Activated CD8-positive, alpha-beta memory T cell treated with anti-CD3 and anti-CD28 coated beads, Interleukin-2, amount 50 U/mL, for 4 hours (primary cell): Measurements from ENCODE around the gene MCTP1.
"Not testable (repeated sequence)": the region's sequence is repeated elsewhere in the genome, so short reads cannot be mapped to it uniquely, and the experiment has no call there.

ENCODE experiments used
- DNase-seq: peaks from one replicate; pipeline ENCODE4 v3.0.0-alpha.2; 2020

The MCTP1 gene

DNA sequence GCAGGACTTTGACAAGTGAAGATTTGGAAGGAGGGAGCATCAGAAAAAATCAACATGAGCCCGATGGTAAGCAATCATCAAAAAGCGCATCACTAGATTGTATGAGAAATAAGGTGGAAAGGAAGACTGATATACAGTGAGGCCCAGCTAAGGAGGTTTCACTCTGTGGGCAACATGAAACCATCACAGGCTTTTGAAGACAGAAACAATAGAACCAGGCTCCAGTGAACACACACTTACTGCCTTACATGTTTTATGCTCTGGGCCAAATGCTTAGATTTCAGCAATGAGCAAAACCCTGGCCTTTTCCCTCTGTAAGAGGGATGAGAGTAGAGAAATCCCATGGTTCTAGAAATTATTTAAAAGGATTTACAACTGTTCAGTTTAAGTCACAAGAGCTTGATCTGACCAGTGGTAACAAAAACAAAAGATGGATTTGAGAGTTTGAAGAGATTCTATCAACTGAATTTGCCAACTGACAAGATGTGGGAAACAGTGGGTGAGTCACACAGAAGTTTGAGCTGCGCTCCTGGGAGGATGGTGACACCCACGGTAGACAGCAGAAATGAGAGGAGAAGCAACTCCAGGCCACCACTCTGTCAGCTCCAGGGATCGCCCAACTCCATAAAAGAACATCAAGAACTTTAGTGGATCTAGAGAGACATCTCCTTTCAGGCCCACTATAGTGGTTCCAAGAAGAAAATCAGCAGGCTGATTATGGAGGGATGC, 261.8 kb downstream of the MCTP1 start:
- DNase-seq = no peak

- DNase-seq = no peak
Observed at GRCh38 chr5:95020345-95020744, 264.5 kb downstream of the MCTP1 start.

- no peak for DNase-seq
Observed at GRCh38 chr5:95018946-95019345, 265.9 kb downstream of the MCTP1 start.

- DNase-seq = no peak
Observed at GRCh38 chr5:95018511-95018910, 266.4 kb downstream of the MCTP1 start.

DNA sequence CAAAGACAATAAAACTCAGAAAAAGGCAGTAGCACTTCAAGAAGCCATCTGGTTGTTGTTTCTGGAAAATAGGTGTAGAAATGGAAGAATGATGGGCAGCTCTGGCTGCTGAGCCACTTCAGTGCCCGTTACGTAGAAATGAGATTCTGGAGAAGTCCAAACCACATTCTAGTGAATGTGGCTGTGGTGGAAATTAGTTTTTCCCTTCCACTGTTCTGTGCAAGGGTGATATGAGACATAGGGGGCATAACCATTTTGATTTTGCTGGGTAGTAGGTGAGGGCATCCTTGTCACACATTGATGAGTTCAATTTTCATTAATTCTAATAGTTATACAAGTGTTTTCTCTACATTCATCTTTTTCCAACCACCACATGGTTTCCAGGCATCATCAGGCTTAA, 275.1 kb downstream of the MCTP1 start:
- DNase-seq = no peak

GRCh38 chr5:95007921-95008597, 276.8 kb downstream of the MCTP1 start:
- no peak for DNase-seq

DNA sequence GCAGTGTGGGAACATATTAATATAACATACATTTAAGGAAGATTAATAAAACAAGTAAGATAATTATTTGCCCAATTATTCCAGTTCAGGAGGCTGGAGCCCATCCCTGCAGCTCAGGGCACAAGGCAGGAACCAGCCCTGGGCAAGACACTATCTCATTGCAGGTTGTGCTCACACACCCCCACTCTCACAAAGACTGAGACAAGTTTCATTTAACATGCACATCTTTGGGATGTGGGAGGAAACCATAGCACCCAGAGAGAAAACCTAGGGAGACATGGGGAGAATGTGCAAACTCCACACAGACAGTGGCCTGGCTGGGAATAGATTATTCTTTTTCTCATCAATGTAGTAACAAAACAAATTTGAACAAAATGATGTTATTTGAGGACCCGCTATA, 279.1 kb downstream of the MCTP1 start:
- no peak for DNase-seq

GRCh38 chr5:94998670-94999069, 286.2 kb downstream of the MCTP1 start:
- no peak for DNase-seq

DNA sequence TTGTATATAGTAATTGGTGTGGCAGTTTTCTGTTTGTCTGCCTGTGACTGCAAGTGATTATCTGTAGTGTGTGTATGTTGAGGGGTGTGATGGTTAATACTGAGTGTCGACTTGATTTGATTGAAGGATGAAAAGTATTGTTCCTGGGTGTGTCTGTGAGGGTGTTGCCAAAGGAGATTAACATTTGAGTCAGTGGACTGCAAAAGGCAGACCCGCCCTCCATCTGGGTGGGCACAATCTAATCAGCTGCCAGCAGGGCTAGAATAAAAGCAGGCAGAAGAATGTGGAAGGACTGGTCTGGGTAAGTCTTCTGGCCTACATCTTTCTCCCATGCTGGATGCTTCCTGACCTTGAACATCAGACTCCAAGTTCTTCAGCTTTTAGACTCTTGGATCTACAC, 290.4 kb downstream of the MCTP1 start:
- DNase-seq = not testable (repeated sequence)

DNA sequence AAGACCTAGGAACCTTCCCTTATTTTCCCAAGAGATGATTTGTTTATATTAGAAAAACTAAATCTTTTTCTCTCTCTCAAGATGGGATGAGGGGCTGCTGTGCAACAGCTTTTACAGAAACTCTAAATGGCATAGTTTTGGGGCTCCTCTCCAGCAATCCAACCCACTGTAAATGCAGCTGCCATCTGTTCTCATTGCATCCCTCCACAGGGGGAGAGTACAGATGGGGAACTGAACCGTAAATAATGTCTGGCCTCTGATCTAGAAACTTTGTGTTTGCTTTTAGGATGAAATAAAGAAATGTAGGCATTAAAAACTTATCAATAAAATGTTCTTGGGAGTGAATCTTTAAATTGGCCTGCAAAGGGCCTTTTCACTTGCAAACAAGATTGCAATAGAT, 291.4 kb downstream of the MCTP1 start:
- no peak for DNase-seq

- DNase-seq = no peak
Observed at GRCh38 chr5:94992325-94992724, 292.6 kb downstream of the MCTP1 start.

- DNase-seq = no peak
Observed at GRCh38 chr5:94983861-94984535, 300.9 kb downstream of the MCTP1 start.

GRCh38 chr5:94977437-94977836, 307.5 kb downstream of the MCTP1 start:
- no peak for DNase-seq

GRCh38 chr5:94976853-94977252, 308.0 kb downstream of the MCTP1 start:
- DNase-seq = no peak

- no peak for DNase-seq
Observed at GRCh38 chr5:94972268-94972667, 312.6 kb downstream of the MCTP1 start.

DNA sequence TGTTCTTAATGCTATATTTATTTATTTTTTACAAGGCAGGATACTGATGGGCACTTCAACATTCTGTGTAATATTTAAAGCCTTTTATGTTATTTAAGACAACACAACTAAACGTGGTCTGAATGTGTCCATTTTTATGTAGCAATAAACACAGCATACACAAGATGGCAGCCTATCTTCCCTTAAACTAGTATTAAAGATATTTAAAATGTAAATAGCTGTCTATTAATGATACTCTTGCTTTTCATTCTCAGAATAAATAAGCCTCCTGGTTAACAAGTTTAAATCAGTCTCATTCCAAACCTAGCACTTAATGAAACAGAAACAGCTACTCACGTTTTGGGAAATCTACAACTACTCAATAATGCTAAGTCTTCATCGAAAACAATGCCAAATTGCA, 315.7 kb downstream of the MCTP1 start:
- no peak for DNase-seq

DNA sequence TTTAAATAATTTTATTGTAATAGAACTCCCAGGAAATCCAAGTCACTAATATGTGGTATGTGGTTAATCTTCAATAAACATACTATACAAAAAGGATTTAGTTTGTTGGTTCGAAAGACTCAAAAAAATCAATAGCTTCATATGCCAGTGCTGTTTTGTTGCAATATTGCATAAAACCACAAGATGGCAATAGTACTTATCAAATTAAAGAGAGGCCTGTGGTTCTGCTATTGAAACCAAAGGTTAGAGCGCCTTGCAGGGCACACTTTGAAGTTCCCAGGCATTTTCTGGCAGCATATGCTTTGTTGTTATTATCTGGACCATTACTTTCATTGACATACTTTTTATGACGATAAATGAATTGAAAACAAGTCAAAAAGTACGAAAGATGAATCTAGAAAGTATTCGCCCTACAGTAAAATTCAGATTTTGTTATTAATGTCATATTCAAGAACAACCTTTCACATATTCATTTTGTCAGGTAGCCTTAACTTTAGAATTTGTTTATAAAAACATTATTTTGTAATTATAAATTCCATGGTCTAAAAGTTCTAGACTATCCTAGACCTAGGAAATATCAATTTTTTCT, 316.3 kb downstream of the MCTP1 start:
- no peak for DNase-seq

DNA sequence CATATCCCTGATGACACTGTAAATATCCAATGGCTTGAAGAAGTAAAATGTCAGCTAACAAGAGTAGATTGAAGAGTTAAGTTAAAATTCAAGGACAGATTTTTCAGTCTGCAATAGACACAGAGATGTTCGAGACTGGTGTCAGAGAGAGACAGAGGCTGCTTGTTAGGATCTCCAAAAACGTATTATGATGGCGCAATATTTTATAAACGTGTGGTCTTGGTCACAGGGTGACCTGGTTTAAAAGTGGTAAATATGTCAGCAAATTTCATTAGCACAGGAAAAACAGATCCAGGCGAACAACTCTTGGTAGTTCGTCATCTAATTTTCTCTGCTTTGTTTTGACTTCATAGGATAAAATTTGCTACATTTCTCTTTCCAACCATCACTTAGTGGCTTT, 317.4 kb downstream of the MCTP1 start:
- DNase-seq = no peak

DNA sequence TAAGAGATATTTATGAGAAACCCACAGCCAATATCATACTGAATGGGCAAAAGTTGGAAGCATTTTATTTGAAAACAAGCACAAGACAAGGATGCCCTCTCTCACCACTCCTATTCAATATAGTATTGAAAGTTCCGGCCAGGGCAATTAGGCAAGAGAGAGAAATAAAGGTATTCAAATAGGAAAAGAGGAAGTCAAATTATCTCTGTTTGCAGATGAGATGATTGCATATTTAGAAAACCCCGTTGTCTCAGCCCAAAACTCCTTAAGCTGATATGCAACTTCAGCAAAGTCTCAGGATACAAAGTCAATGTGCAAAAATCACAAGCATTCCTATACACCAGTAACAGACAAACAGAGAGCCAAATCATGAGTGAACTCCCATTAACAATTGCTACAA, 325.6 kb downstream of the MCTP1 start:
- DNase-seq = not testable (repeated sequence)

- no peak for DNase-seq
Observed at GRCh38 chr5:94945656-94946055, 339.2 kb downstream of the MCTP1 start.

GRCh38 chr5:94944160-94944559, 340.7 kb downstream of the MCTP1 start:
- DNase-seq = no peak

GRCh38 chr5:94941122-94941755, 343.7 kb downstream of the MCTP1 start:
- no peak for DNase-seq

DNA sequence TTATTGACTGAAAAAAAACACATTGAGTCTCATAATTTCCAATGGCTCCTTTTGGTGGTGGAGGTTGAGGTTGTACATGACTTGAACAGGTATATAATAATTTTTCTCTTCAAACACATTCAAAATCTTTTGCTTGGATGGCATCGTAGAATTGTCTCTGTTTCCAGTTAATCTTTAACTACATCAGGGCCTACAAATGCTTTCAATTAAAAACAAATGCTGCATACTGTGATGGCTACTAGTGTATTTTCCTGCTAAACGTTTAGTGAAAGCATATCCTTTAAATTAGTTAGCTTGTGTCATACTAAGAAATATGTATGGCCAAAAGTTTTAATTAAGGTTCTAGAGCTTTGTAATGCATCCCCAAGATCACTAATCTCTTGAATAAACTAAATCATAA, 352.6 kb downstream of the MCTP1 start:
- DNase-seq = no peak
